SK-N-SH treated with all-trans-retinoic acid at 6 μM for 48 hours (cell line): ENCODE data around the gene BDNF.

ENCODE experiments used
- ATAC-seq: fragments of 200-7000 bp; cut with Tn5 transposase; 3 replicates; pipeline ENCODE4 v1.9.1; 2020; ENCODE audit warnings: mild to moderate bottlenecking, moderate library complexity
- CSDC2 ChIP-seq: fragments of 250-450 bp; sonication (Bioruptor Pico); IDR thresholded peaks from 2 replicates; pipeline ENCODE4 v1.5.0; 2020; ENCODE audit warnings: mild to moderate bottlenecking, moderate library complexity
- ESRRG ChIP-seq: fragments of 250-450 bp; sonication (Bioruptor Pico); IDR thresholded peaks from 2 replicates; pipeline ENCODE4 v1.6.1; 2021; ENCODE audit warnings: mild to moderate bottlenecking
- ISL1 ChIP-seq: fragments of 250-450 bp; sonication (Bioruptor Pico); IDR thresholded peaks from 2 replicates; pipeline ENCODE4 v2.1.2; 2022; ENCODE audit warnings: mild to moderate bottlenecking, moderate library complexity
- OSR1 ChIP-seq: fragments of 250-450 bp; sonication (Bioruptor Pico); IDR thresholded peaks from 2 replicates; pipeline ENCODE4 v1.8.0; 2022; ENCODE audit warnings: moderate library complexity, mild to moderate bottlenecking, inconsistent platforms
- PPARA ChIP-seq: fragments of 250-450 bp; sonication (Bioruptor Pico); IDR thresholded peaks from 2 replicates; pipeline ENCODE4 v1.5.0; 2020; ENCODE audit warnings: mild to moderate bottlenecking, borderline replicate concordance
- RARB ChIP-seq: fragments of 250-450 bp; sonication (Bioruptor Pico); IDR thresholded peaks from 2 replicates; pipeline ENCODE4 v1.8.0; 2021; ENCODE audit warnings: mild to moderate bottlenecking, moderate library complexity
- SNAI2 ChIP-seq: fragments of 250-450 bp; sonication (Bioruptor Pico); IDR thresholded peaks from 2 replicates; pipeline ENCODE4 v1.5.0; 2020; ENCODE audit warnings: mild to moderate bottlenecking, moderate library complexity
- TCF4 ChIP-seq: fragments of 250-450 bp; sonication (Bioruptor Pico); IDR thresholded peaks from 2 replicates; pipeline ENCODE4 v1.8.0; 2021; ENCODE audit warnings: mild to moderate bottlenecking, moderate library complexity, borderline replicate concordance
- ZC3H10 ChIP-seq: fragments of 250-450 bp; sonication (Bioruptor Pico); IDR thresholded peaks from 2 replicates; pipeline ENCODE4 v1.5.1; 2021; ENCODE audit warnings: mild to moderate bottlenecking, moderate library complexity
- ZFP3 ChIP-seq: fragments of 250-450 bp; sonication (Bioruptor Pico); IDR thresholded peaks from 2 replicates; pipeline ENCODE4 v1.5.0; 2020; ENCODE audit warnings: mild to moderate bottlenecking, moderate library complexity
- ZFP30 ChIP-seq: fragments of 450-650 bp; formaldehyde crosslinking; IDR thresholded peaks from 2 replicates; pipeline ENCODE4 v1.5.0; 2022; ENCODE audit warnings: mild to moderate bottlenecking, moderate library complexity
- ZNF565 ChIP-seq: fragments of 450-650 bp; formaldehyde crosslinking; conservative IDR thresholded peaks from 2 replicates; pipeline ENCODE4 v1.5.0; 2020; ENCODE audit warnings: low read depth, mild to moderate bottlenecking, moderate library complexity
- ZNF70 ChIP-seq: fragments of 450-650 bp; formaldehyde crosslinking; IDR thresholded peaks from 2 replicates; pipeline ENCODE4 v1.5.0; 2020; ENCODE audit warnings: mild to moderate bottlenecking, moderate library complexity
- ZNF8 ChIP-seq: fragments of 450-650 bp; formaldehyde crosslinking; IDR thresholded peaks from 2 replicates; pipeline ENCODE4 v1.5.0; 2020; ENCODE audit warnings: mild to moderate bottlenecking, moderate library complexity
- TF ChIP-seq, protein P1 (sequence below): fragments of 250-450 bp; sonication (Bioruptor Pico); IDR thresholded peaks from 2 replicates; pipeline ENCODE4 v1.8.0; 2020; ENCODE audit warnings: mild to moderate bottlenecking, moderate library complexity, borderline replicate concordance
- TF ChIP-seq, protein P2 (sequence below): fragments of 250-450 bp; sonication (Bioruptor Pico); IDR thresholded peaks from 2 replicates; pipeline ENCODE4 v1.5.1; 2020; ENCODE audit warnings: low read depth, mild to moderate bottlenecking, moderate library complexity
- TF ChIP-seq, protein P3 (sequence below): fragments of 250-450 bp; sonication (Bioruptor Pico); IDR thresholded peaks from 2 replicates; pipeline ENCODE4 v1.8.0; 2021; ENCODE audit warnings: low read depth, mild to moderate bottlenecking, moderate library complexity, borderline replicate concordance

The BDNF gene

DNA sequence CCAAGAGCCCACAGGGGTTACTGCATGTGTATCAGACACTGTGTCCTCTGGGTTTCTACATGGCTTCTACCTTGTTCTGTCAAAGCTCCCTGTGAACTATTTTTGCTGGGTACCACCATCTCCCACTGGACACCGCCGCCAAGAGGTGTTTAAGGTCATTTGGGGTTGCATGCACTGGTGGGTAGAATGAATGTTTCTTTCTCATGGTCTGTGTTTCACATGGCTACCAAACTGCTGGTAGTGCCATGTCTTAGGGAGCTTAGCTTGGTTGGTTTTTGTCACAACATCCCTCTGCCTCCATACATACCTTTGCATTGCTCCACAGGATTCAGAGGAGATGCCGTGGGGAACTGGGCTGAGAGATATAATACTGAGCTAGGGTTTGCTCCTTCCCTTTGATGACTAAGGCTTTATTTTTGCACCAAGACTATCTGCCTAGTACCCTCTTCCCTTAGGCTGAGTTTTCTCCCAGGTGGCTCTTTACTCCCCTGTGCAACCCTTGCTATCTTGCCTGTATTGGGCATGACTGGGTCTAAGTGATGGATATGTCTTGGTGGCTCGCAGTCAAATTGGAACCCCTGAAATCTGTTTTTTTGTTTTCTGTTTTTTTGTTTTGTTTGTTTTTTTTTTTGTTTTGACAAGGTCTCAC is 73.2 kb downstream of the BDNF start (continued):
- TF ChIP-seq, protein P1, sequence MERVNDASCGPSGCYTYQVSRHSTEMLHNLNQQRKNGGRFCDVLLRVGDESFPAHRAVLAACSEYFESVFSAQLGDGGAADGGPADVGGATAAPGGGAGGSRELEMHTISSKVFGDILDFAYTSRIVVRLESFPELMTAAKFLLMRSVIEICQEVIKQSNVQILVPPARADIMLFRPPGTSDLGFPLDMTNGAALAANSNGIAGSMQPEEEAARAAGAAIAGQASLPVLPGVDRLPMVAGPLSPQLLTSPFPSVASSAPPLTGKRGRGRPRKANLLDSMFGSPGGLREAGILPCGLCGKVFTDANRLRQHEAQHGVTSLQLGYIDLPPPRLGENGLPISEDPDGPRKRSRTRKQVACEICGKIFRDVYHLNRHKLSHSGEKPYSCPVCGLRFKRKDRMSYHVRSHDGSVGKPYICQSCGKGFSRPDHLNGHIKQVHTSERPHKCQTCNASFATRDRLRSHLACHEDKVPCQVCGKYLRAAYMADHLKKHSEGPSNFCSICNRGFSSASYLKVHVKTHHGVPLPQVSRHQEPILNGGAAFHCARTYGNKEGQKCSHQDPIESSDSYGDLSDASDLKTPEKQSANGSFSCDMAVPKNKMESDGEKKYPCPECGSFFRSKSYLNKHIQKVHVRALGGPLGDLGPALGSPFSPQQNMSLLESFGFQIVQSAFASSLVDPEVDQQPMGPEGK (CRISPR knock-in tag), result no peak
- TF ChIP-seq, protein P2, sequence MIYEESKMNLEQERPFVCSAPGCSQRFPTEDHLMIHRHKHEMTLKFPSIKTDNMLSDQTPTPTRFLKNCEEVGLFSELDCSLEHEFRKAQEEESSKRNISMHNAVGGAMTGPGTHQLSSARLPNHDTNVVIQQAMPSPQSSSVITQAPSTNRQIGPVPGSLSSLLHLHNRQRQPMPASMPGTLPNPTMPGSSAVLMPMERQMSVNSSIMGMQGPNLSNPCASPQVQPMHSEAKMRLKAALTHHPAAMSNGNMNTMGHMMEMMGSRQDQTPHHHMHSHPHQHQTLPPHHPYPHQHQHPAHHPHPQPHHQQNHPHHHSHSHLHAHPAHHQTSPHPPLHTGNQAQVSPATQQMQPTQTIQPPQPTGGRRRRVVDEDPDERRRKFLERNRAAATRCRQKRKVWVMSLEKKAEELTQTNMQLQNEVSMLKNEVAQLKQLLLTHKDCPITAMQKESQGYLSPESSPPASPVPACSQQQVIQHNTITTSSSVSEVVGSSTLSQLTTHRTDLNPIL, result no peak
- TF ChIP-seq TCF4 (CRISPR knock-in tag), result no peak

DNA sequence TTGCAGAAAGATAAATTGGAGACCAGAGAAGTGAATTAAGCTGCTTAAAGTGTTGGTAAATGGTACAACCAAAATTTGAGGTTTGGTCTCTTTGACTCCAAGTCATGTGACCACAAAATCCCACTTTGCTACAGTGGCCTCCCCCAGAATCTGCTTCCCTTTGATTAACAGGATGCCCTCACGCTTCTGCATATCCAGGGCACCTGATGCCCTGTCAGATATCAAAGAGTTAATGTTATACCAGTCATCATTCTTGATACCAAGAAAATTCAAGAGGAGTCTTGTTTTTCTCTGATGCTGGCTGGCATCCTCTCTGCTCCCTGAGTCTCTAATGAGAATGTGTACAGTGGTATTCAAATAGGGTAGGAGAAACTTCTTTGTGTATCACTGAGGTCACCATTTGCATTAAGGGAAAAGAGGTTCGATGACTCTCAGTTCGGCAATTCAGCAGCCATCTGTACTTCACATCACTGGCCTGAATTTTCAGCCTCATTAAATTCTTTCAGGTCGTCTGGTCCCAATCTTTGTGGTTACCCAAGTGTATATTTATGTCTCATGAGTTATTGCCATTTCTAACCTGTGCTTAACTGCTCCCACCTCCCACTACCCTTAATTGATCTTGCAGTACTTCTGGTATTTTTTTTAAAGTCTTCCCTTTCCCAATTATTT is 73.9 kb downstream of the BDNF start:
- TF ChIP-seq ZNF70 (no peak), OSR1 (CRISPR knock-in tag) (no peak), ISL1 (no peak), ESRRG (CRISPR knock-in tag) (no peak)
- TF ChIP-seq, all 23 proteins: peak for 0
- no peak for ATAC-seq

DNA sequence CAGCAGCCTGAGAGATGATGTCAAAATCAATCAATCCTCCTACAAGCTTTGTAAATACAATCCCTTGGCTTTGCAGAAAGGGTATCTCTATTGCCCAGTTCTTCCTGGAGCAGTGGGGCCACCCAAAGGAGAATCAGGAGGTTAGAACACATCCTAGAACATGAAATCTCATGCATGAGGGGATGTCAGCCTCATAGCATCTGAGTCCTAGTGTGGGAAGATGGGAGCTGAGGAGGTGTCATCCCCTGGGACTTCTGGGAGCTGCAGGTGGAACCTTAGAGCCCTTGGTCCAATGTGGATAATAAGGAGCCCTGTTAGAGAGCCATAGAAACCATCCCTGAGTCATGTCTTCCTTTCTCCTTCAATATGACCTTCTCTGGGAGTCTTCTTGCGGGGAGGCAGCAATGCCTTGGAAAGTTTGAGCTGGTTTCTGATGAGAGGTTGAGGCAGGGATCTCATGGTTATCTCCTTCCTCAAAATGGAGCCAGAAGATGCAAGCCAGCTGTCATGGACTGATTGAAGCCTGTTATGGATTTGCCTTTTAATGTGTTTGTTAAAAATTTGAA is 74.8 kb downstream of the BDNF start:
- TF ChIP-seq CSDC2 (CRISPR knock-in tag), result no peak
- ATAC-seq, result no peak

DNA sequence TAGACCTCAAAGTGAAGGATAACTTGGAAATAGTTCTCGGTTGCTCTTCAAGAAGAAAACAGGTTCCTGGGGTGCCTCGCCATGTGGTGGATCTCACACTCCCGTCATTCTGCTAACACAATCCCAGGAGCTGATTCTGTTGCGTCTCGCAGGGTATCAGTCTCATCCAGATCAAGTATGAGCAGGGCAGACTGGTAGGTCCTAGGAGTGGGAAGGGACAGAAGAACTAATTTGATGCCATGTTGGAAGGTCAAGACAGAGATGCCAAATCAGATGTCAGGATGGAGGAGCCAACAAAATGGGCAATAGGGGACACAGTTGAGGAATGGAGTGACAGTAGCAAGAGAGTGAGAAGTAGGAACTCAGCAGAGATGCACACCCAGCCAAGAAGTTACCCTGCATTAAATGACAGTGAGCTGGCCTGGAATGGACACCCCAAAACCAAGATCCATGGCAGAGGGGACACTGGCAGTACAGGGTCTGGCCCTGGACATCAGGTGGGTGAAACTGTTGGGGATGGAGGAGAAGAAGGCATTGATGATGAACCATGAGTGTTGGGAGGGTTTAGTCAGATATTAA is 76.2 kb downstream of the BDNF start:
- TF ChIP-seq ZC3H10 (CRISPR knock-in tag) (no peak), RARB (no peak), ZFP3 (CRISPR knock-in tag) (no peak), ZNF8 (CRISPR knock-in tag) (no peak), ZFP30 (CRISPR knock-in tag) (no peak), SNAI2 (CRISPR knock-in tag) (no peak), ISL1 (no peak), ZNF565 (CRISPR knock-in tag) (no peak), OSR1 (CRISPR knock-in tag) (no peak), PPARA (CRISPR knock-in tag) (no peak), ESRRG (CRISPR knock-in tag) (no peak), TCF4 (CRISPR knock-in tag) (no peak)
- TF ChIP-seq, protein P1 (CRISPR knock-in tag), result no peak
- TF ChIP-seq, protein P3, sequence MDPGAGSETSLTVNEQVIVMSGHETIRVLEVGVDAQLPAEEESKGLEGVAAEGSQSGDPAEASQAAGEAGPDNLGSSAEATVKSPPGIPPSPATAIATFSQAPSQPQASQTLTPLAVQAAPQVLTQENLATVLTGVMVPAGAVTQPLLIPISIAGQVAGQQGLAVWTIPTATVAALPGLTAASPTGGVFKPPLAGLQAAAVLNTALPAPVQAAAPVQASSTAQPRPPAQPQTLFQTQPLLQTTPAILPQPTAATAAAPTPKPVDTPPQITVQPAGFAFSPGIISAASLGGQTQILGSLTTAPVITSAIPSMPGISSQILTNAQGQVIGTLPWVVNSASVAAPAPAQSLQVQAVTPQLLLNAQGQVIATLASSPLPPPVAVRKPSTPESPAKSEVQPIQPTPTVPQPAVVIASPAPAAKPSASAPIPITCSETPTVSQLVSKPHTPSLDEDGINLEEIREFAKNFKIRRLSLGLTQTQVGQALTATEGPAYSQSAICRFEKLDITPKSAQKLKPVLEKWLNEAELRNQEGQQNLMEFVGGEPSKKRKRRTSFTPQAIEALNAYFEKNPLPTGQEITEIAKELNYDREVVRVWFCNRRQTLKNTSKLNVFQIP (CRISPR knock-in tag), result no peak
- TF ChIP-seq, protein P2, result no peak
- no peak for ATAC-seq
